Measurements from ENCODE around the gene PLCG2. TPM values are rescaled to one million over a fixed set of nuclear protein-coding genes. Genes with fewer than 3 reads are reported as not detected.

PLCG2 gene
- total RNA-seq, 1 donor from 2014 or later, result 47.7 TPM

- TF ChIP-seq, protein P1, sequence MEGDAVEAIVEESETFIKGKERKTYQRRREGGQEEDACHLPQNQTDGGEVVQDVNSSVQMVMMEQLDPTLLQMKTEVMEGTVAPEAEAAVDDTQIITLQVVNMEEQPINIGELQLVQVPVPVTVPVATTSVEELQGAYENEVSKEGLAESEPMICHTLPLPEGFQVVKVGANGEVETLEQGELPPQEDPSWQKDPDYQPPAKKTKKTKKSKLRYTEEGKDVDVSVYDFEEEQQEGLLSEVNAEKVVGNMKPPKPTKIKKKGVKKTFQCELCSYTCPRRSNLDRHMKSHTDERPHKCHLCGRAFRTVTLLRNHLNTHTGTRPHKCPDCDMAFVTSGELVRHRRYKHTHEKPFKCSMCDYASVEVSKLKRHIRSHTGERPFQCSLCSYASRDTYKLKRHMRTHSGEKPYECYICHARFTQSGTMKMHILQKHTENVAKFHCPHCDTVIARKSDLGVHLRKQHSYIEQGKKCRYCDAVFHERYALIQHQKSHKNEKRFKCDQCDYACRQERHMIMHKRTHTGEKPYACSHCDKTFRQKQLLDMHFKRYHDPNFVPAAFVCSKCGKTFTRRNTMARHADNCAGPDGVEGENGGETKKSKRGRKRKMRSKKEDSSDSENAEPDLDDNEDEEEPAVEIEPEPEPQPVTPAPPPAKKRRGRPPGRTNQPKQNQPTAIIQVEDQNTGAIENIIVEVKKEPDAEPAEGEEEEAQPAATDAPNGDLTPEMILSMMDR (IDR thresholded peaks at IDR 0.05), result no peak
- Histone ChIP-seq H3K9me3 (no peaks in the 10 kb centered on the region), H3K27me3 (ENCODE audit: low read depth) (no peaks in the 10 kb centered on the region), H3K4me1 (no peaks in the 10 kb centered on the region), H3K27ac (no peak overlapping the region), H3K4me3 (no peak overlapping the region), H3K36me3 (no peaks in the 10 kb centered on the region)
- ATAC-seq (no peak), DNase-seq (no peak)
- intact Hi-C loops (cut with DNase I), result no loop called here
These were observed 31.9 kb downstream of the PLCG2 start for GRCh38 chr16:81810894-81811538.

DNA sequence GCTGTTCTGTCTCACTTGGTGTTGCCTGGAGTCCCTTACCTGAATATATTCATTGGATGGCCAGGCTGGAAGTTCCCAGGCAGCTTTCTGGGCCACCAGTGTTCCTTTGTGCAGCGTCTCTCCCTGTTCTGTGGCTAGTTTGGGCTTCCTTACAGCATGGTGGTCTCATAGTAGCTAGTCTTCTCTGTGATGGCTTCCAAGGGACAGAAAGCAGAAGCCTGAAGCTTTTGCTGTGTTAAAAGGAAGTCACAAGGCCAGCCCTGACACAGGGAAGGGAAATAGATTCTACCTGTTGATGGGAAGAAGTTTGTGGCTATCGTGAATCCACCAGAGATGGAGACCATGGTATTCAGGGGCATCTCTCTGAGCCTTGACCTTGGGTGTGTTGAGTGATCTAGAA is 34.6 kb downstream of the PLCG2 start:
- H3K4me1 ChIP-seq, result no peaks in the 10 kb centered on the region
- H3K36me3 ChIP-seq, result no peaks in the 10 kb centered on the region
- TF ChIP-seq, protein P1 (IDR thresholded peaks at IDR 0.05), result no peak
- intact Hi-C loops (cut with DNase I), result no loop called here
- H3K4me3 ChIP-seq, result no peak overlapping the region
- no peaks in the 10 kb centered on the region for H3K9me3 ChIP-seq
- DNase-seq, result no peak
- ATAC-seq, result no peak
- H3K27ac ChIP-seq, result no peak overlapping the region
- H3K27me3 ChIP-seq (ENCODE audit: low read depth), result no peaks in the 10 kb centered on the region

- Histone ChIP-seq H3K4me3 (no peak overlapping the region), H3K27ac (no peak overlapping the region)
- intact Hi-C loops (cut with DNase I), result no loop called here
These were observed 35.8 kb downstream of the PLCG2 start for GRCh38 chr16:81814751-81815428.

GRCh38 chr16:81815429-81815766 is 36.3 kb downstream of the PLCG2 start:
- H3K4me3 ChIP-seq, result no peak overlapping the region
- H3K4me1 ChIP-seq, result no peaks in the 10 kb centered on the region
- DNase-seq (no peak), ATAC-seq (no peak)
- H3K9me3 ChIP-seq, result no peaks in the 10 kb centered on the region
- no peaks in the 10 kb centered on the region for H3K36me3 ChIP-seq
- no peak overlapping the region for H3K27ac ChIP-seq
- intact Hi-C loops (cut with DNase I), result no loop called here
- no peaks in the 10 kb centered on the region for H3K27me3 ChIP-seq (ENCODE audit: low read depth)
- TF ChIP-seq, protein P1 (IDR thresholded peaks at IDR 0.05), result no peak

More at GRCh38 chr16:81814751-81815428, 35.8 kb downstream of the PLCG2 start:
- Histone ChIP-seq H3K36me3 (no peaks in the 10 kb centered on the region), H3K4me1 (no peaks in the 10 kb centered on the region), H3K9me3 (no peaks in the 10 kb centered on the region), H3K27me3 (ENCODE audit: low read depth) (no peaks in the 10 kb centered on the region)
- TF ChIP-seq, protein P1 (IDR thresholded peaks at IDR 0.05), result no peak
- DNase-seq (no peak), ATAC-seq (no peak)

GRCh38 chr16:81816351-81816750 is 37.3 kb downstream of the PLCG2 start:
- DNase-seq, result no peak
- no peak overlapping the region for H3K4me3 ChIP-seq

More at GRCh38 chr16:81816351-81816750, 37.3 kb downstream of the PLCG2 start:
- intact Hi-C loops (cut with DNase I), result no loop called here
- TF ChIP-seq, protein P1 (IDR thresholded peaks at IDR 0.05), result no peak
- no peaks in the 10 kb centered on the region for H3K9me3 ChIP-seq
- H3K4me1 ChIP-seq, result peaks cover 5% of the 10 kb centered on the region
- no peaks in the 10 kb centered on the region for H3K36me3 ChIP-seq
- no peaks in the 10 kb centered on the region for H3K27me3 ChIP-seq (ENCODE audit: low read depth)
- ATAC-seq, result no peak
- H3K27ac ChIP-seq, result no peak overlapping the region
